ENCODE results near the gene ZNF219. TPM values are rescaled to one million over a fixed set of nuclear protein-coding genes. Genes with fewer than 3 reads are reported as not detected.
A peak's percentile ranks its signal among the peaks of the same experiment; 100 is the strongest.

Gene ZNF219
- total and polyA plus RNA-seq, 2 of the 13 experiments (the other 11 are each of a cell fraction or from before 2014, with no cell fraction given) = 34.5 to 36.6 TPM

DNA sequence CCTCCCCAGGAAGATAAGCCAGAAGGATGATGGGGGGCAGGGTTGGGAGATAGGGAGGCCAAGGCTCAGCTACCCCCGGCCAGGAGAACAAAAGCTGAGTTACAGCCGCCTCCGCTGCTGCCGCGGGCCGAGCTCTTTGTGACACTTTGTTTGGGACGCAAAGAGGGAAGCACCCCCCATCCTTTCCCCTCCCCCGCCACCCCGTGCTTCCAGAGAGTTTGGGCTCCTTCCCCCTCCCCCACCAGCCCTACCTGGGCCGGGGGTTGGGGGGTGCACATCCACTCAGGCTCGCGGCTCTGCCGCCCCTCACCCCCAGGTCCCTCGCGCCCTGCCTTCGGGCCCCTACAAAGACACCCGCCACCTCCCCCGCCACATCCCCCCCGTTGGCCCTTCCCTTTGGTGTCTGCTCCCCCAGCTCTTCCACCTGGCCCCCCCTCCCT is 799 bp downstream of the ZNF219 start:
- peak overlapping the region; percentile 94 for H3K4me2 ChIP-seq (ENCODE audit: low read depth, low read length)
- BruUV-seq (replicated peaks) = no TSS peak
- H3K79me2 ChIP-seq (ENCODE audit: insufficient read depth, low read length) = peaks cover 34% of the 10 kb centered on the region
- DNase-seq (ENCODE audit: low spot score) = no peak
- H2AFZ ChIP-seq (ENCODE audit: low read length) = no peak overlapping the region
- in situ Hi-C loops (cut with HindIII; ENCODE audit: extremely low pct_ligation_motif_present, low pct_unique_long_range_greater_than_20kb) (no loop called here), intact Hi-C loops (cut with micrococcal nuclease; ENCODE audit: unreplicated experiment) (no loop called here)
- no peaks in the 10 kb centered on the region for H3K9me3 ChIP-seq (ENCODE audit: low read length)
- POLR2A ChIA-PET = interaction anchor here (1.0 to 7.8 kb wide), 19 partner anchors 6 to 484 kb away, joined by 3 to 91 read pairs (median 6); partner anchors contain the start of genes ARHGEF40, CHD8 and NDRG2
- peak; percentile 30 for ATAC-seq
- H3K4me3 ChIP-seq (replicated peaks in 1 of 3; ENCODE audit: insufficient read depth in 1 of 3, low read depth in 2 of 3, low read length in 3 of 3) = peak overlapping the region; percentile 67 to 71 (median 68)
- peaks cover 8% of the 10 kb centered on the region; the same call in 1 of the 2 replicates for H4K20me1 ChIP-seq (ENCODE audit: insufficient read depth, low read length)
- peaks cover 3 to 12% of the 10 kb centered on the region in 2 experiments for H3K36me3 ChIP-seq (replicated peaks in 1 of 2; ENCODE audit: control insufficient read depth in 1 of 2, insufficient read depth in 2 of 2, low read length in 2 of 2)
- peaks cover 76% of the 10 kb centered on the region for H3K4me1 ChIP-seq (ENCODE audit: insufficient read depth, low read length)
- peak overlapping the region; percentile 70 for H3K27ac ChIP-seq (ENCODE audit: extremely low read length, insufficient read depth, low read length)
- 3% methylated on average over 19 of the region's 19 CpGs for WGBS (ENCODE audit: low lambda C conversion rate)
- CTCF ChIA-PET (ENCODE audit: low intra/inter-chr PET ratio, low total read pairs) = interaction anchor here (6.3 to 12.2 kb wide), 2 partner anchors 8 to 29 kb away, joined by 135 to 320 read pairs; partner anchors contain the start of gene ARHGEF40
- H3K27me3 ChIP-seq (ENCODE audit: control insufficient read depth in 1 of 2, insufficient read depth in 2 of 2, low read length in 2 of 2) = no peaks in the 10 kb centered on the region; a peak in 1 of 5 replicates
- FAIRE-seq = no peak
- H3K9ac ChIP-seq (ENCODE audit: insufficient read depth, low read depth, low read length) = peak overlapping the region; percentile 77
- TF ChIP-seq CENPX (CRISPR knock-in tag; IDR thresholded peaks at IDR 0.05) (no peak), ZSCAN31 (CRISPR knock-in tag; IDR thresholded peaks at IDR 0.05; ENCODE audit: low read depth) (0 out of 2 replicates have a peak, but pooled peaks have one; percentile 35), ZNF263 (CRISPR knock-in tag; IDR thresholded peaks at IDR 0.05) (0 out of 2 replicates have a peak, but pooled peaks have one; percentile 12), GFI1 (CRISPR knock-in tag; IDR thresholded peaks at IDR 0.05; ENCODE audit: borderline replicate concordance) (0 out of 2 replicates have a peak, but pooled peaks have one; percentile 29), HOXA3 (CRISPR knock-in tag; IDR thresholded peaks at IDR 0.05) (no peak), PCBP1 (IDR thresholded peaks at IDR 0.05; ENCODE audit: borderline replicate concordance, low read depth, low read length) (peak; percentile 90; the same call in 1 of the 2 replicates), RAD21 (CRISPR knock-in tag; IDR thresholded peaks at IDR 0.05) (no peak), ZKSCAN5 (CRISPR knock-in tag; IDR thresholded peaks at IDR 0.05) (0 out of 2 replicates have a peak, but pooled peaks have one; percentile 21), SPEN (CRISPR knock-in tag; IDR thresholded peaks at IDR 0.05; ENCODE audit: low read depth) (no peak), NONO (IDR thresholded peaks at IDR 0.05) (no peak), NONO (CRISPR knock-in tag; conservative IDR thresholded peaks at IDR 0.05) (0 out of 2 replicates have a peak, but pooled peaks have one; percentile 29), SKI (IDR thresholded peaks at IDR 0.05; ENCODE audit: partially characterized antibody) (no peak), ZNF333 (CRISPR knock-in tag; IDR thresholded peaks at IDR 0.05; ENCODE audit: borderline replicate concordance) (0 out of 2 replicates have a peak, but pooled peaks have one; percentile 62), FOXO1 (CRISPR knock-in tag; IDR thresholded peaks at IDR 0.05) (0 out of 2 replicates have a peak, but pooled peaks have one; percentile 7), AKAP8 (CRISPR knock-in tag; IDR thresholded peaks at IDR 0.05) (0 out of 2 replicates have a peak, but pooled peaks have one; percentile 10), ZSCAN21 (CRISPR knock-in tag; IDR thresholded peaks at IDR 0.05; ENCODE audit: borderline replicate concordance) (peak; percentile 69; the same call in 1 of the 2 replicates)
- TF ChIP-seq, protein P1, sequence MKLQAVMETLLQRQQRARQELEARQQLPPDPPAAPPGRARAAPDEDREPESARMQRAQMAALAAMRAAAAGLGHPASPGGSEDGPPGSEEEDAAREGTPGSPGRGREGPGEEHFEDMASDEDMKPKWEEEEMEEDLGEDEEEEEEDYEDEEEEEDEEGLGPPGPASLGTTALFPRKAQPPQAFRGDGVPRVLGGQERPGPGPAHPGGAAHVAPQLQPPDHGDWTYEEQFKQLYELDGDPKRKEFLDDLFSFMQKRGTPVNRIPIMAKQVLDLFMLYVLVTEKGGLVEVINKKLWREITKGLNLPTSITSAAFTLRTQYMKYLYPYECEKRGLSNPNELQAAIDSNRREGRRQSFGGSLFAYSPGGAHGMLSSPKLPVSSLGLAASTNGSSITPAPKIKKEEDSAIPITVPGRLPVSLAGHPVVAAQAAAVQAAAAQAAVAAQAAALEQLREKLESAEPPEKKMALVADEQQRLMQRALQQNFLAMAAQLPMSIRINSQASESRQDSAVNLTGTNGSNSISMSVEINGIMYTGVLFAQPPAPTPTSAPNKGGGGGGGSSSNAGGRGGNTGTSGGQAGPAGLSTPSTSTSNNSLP (IDR thresholded peaks at IDR 0.05; ENCODE audit: low read depth, low read length) = no peak
- TF ChIP-seq, protein P2, sequence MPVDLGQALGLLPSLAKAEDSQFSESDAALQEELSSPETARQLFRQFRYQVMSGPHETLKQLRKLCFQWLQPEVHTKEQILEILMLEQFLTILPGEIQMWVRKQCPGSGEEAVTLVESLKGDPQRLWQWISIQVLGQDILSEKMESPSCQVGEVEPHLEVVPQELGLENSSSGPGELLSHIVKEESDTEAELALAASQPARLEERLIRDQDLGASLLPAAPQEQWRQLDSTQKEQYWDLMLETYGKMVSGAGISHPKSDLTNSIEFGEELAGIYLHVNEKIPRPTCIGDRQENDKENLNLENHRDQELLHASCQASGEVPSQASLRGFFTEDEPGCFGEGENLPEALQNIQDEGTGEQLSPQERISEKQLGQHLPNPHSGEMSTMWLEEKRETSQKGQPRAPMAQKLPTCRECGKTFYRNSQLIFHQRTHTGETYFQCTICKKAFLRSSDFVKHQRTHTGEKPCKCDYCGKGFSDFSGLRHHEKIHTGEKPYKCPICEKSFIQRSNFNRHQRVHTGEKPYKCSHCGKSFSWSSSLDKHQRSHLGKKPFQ (CRISPR knock-in tag; IDR thresholded peaks at IDR 0.05; ENCODE audit: insufficient replicate concordance) = no peak
- TF ChIP-seq, protein P3, sequence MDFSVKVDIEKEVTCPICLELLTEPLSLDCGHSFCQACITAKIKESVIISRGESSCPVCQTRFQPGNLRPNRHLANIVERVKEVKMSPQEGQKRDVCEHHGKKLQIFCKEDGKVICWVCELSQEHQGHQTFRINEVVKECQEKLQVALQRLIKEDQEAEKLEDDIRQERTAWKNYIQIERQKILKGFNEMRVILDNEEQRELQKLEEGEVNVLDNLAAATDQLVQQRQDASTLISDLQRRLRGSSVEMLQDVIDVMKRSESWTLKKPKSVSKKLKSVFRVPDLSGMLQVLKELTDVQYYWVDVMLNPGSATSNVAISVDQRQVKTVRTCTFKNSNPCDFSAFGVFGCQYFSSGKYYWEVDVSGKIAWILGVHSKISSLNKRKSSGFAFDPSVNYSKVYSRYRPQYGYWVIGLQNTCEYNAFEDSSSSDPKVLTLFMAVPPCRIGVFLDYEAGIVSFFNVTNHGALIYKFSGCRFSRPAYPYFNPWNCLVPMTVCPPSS (IDR thresholded peaks at IDR 0.05) = no peak

Data from HepG2 (cell line).